ENCODE measurements around the gene BGN.

BGN gene

DNA sequence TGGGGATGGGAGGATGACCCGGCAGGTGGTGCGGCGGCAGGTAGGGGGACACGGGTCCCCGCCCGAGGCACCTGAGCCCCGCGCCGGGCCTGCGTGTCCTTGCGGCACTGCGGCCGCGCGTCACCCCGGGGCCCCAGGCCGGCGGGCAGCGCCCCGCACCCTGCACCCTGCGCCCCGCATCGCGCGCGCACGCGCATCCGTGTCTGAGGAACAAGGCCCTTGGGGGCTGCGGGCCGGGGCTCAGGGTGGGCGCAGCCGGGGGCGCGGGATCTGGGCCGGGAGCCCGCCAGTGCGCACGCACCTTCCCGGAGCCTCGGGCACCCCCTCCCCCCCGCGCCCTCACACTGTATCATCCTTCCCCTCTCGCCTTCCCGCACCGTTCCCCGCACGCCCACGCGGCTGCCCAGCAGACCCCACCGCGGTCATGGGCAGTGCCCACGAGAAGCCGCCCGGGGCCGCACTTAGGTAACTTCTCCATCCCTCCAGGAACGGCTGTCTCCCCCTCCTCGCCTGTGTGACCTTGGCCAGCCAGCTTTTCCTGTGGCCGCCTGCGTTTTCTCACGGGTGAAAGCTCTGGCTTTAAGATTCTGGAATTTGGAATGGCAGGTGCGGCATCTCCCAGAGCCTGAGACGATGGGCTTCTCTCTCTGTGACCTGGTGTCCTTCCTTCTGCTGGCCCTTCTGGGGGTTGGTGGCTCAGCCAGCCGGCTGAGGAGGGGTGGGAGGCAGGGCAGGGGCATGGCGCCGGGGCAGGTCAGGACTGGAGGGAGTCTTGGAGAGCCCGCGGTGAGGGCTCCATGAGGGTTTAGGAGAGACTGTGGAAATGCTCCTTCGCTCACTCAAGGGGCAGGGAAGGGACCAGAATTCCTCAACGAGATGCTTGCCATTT is 23.4 kb downstream of the BGN start:
- POLR2A ChIA-PET, result no interaction called here
- no peak for DNase-seq (ENCODE audit: extremely low spot score)
- TF ChIP-seq, protein P1, sequence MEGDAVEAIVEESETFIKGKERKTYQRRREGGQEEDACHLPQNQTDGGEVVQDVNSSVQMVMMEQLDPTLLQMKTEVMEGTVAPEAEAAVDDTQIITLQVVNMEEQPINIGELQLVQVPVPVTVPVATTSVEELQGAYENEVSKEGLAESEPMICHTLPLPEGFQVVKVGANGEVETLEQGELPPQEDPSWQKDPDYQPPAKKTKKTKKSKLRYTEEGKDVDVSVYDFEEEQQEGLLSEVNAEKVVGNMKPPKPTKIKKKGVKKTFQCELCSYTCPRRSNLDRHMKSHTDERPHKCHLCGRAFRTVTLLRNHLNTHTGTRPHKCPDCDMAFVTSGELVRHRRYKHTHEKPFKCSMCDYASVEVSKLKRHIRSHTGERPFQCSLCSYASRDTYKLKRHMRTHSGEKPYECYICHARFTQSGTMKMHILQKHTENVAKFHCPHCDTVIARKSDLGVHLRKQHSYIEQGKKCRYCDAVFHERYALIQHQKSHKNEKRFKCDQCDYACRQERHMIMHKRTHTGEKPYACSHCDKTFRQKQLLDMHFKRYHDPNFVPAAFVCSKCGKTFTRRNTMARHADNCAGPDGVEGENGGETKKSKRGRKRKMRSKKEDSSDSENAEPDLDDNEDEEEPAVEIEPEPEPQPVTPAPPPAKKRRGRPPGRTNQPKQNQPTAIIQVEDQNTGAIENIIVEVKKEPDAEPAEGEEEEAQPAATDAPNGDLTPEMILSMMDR (IDR thresholded peaks at IDR 0.05; ENCODE audit: control extremely low read depth, extremely low read depth, low read depth, missing control alignments), result no peak
- CTCF ChIA-PET, result no interaction called here

DNA sequence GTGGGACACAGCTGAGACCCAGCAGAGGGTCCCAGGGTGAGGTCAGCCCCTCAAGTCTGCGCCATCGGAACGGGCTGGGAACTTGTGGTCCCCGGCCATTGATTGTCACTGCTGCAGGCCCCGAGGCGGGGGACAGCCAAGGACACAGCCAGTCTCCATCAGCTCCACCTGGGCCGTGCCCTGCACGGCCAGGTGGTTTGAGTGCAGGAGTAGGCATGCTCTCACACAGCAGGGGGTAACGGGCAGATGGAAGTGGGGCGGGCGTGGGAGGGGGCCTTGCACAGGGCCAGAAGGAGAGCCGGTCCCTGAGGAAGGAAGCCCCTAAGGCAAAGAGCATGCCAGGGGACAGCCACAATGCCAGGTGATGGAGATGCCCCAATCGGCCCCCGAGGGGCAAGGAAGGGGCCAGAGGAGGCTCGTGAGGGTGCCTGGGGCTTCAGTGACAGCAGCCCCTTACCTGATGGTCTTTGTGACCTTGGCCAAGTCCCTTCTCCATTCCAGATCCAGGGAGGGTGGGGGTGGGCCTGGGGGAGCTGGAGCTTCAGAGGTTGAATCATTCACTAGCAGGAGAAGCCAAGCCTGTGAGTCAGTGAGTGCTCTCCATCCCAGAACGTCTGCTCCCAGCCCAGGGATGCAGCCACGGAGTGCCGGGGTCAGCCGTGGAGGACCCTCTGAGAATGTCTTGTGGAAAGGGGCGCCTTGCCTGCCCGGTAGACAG is 24.9 kb downstream of the BGN start:
- ChIA-PET POLR2A (no interaction called here), CTCF (interaction anchor here (1.1 to 1.3 kb wide), 2 partner anchors 13 to 19 kb away, joined by 3 read pairs; no protein-coding TSS in a partner anchor)
- TF ChIP-seq, protein P1 (IDR thresholded peaks at IDR 0.05; ENCODE audit: control extremely low read depth, extremely low read depth, low read depth, missing control alignments), result no peak
- DNase-seq (ENCODE audit: extremely low spot score), result no peak

DNA sequence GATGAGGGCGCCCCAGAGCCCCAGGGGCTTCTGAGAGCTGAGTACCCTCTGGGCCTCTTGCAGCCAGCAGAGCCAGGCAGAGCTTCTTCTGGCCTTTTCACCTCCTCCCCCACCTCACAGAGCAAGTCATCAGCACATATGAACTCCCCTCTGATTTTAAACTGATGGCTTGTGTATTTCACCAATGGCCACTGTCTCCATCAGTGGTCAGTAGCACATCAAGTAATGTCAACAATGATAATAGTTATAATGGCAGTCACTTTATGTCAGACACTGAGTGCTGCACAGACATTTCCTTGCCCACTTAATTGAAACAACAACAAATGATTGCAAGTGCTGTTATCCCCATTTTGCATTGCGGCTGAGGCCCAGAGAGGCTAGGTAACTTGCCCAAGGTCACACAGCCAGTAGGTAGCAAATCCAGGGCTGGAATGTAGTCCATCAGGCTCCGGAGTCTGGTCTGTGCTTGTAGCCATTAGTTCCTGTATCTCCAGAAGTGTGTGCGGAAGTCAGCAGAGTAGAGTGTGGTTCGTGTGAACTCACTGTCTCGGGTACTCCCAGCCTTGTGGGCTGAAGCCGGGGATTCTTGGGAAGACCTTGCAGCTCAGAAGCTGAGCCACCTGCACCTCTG is 25.6 kb downstream of the BGN start:
- TF ChIP-seq, protein P1 (IDR thresholded peaks at IDR 0.05; ENCODE audit: control extremely low read depth, extremely low read depth, low read depth, missing control alignments), result no peak
- POLR2A ChIA-PET, result no interaction called here
- CTCF ChIA-PET, result interaction anchor here (1.1 kb wide), 1 partner anchor 19 kb away, joined by 3 read pairs; no protein-coding TSS in a partner anchor
- no peak for DNase-seq (ENCODE audit: extremely low spot score)

DNA sequence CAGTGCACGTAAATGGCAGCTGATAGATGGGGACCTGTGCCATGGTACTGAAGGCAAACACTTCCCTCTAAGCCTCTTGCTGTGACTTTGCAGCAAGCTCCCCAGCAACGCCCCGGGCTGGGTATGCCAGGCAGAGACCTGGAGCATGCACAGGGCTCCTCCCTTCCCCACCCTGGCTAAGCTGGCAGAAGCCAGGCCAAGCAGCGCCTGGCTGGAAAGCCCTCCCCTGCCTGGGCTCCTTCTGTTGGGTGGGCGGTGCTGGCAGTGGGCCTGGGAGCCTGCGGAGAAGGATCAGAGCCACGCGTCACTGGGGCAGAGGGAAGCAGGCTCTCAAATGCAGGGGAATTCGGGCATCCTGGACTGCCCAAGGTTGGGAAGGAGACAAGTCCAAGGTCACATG is 26.3 kb downstream of the BGN start:
- TF ChIP-seq, protein P1 (IDR thresholded peaks at IDR 0.05; ENCODE audit: control extremely low read depth, extremely low read depth, low read depth, missing control alignments), result no peak
- ChIA-PET CTCF (interaction anchor here (1.1 kb wide), 1 partner anchor 18 kb away, joined by 3 read pairs; no protein-coding TSS in a partner anchor), POLR2A (no interaction called here)
- no peak for DNase-seq (ENCODE audit: extremely low spot score)

DNA sequence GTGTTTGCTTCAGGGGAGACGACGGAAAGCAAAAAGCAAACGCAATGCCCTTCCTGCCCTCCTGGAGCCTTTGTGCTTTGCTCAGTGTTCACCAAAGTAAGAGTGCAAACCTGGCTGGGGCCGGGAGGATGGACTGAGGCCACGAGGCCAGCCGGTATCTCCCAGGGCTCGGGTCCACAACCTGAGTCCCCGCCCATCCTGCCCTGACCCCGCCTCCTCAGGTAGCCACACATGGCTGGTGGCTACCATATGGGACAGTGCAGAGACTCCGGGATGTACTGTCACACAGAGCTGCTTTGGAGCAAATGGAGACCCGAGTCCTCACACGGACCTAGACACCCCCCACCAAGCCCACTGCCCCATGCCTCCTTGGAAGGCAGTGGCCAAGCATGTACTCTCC is 27.5 kb downstream of the BGN start:
- TF ChIP-seq, protein P1 (IDR thresholded peaks at IDR 0.05; ENCODE audit: control extremely low read depth, extremely low read depth, low read depth, missing control alignments), result no peak
- POLR2A ChIA-PET, result no interaction called here
- CTCF ChIA-PET, result interaction anchor here (1.1 kb wide), 1 partner anchor 581 kb away, joined by 3 read pairs; no protein-coding TSS in a partner anchor

DNA sequence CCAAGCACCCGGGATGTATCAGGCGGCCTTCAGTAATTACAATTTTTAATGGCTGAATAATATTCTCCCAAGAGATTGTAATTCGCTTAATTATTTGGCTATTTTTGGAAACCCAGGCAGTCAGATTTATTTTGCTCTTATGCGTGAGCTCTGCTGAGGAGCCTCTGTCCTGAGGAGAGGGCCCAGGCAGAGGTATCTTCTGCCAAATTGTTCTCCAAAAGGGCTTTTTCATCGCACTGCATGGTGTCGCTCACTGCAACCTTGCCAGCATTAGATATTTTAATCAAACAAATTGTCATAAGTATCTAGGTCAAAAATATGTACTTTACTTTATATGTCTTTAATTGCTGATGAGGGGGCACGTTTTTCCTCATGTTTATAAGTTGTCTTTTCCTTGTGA is 28.5 kb downstream of the BGN start:
- ChIA-PET POLR2A (no interaction called here), CTCF (no interaction called here)
- no peak for DNase-seq (ENCODE audit: extremely low spot score)
- TF ChIP-seq, protein P1 (IDR thresholded peaks at IDR 0.05; ENCODE audit: control extremely low read depth, extremely low read depth, low read depth, missing control alignments), result no peak

More for the DNA sequence above, 27.5 kb downstream of the BGN start:
- DNase-seq (ENCODE audit: extremely low spot score), result no peak

Measured in GM10248 (cell line).